ENCODE data around the gene ATG9B. TPM values are rescaled to one million over a fixed set of nuclear protein-coding genes. Genes with fewer than 3 reads are reported as not detected.
A peak's percentile ranks its signal among the peaks of the same experiment; 100 is the strongest.

The ATG9B gene
- total and polyA plus RNA-seq, 4 donors: 2.3 to 21.3 (median 12.1) TPM

- 73% methylated on average over 7 of the region's 7 CpGs for WGBS (ENCODE audit: insufficient coverage)
- H3K4me3 ChIP-seq (ENCODE audit: low read depth, low read length): no peak overlapping the region
- peaks cover 35% of the 10 kb centered on the region for H3K4me1 ChIP-seq (ENCODE audit: control insufficient read depth, insufficient read depth, low read length)
- H3K27me3 ChIP-seq (ENCODE audit: control insufficient read depth, insufficient read depth, low read length): no peaks in the 10 kb centered on the region
- DNase-seq (ENCODE audit: low read depth in 4 of 6, low spot score in 6 of 6): no peak
- H3K36me3 ChIP-seq (ENCODE audit: control insufficient read depth, insufficient read depth, low read length): no peaks in the 10 kb centered on the region
- no peak overlapping the region for H3K27ac ChIP-seq (ENCODE audit: low read depth, low read length)
- H3K9me3 ChIP-seq (ENCODE audit: control insufficient read depth, insufficient read depth, low read length): no peaks in the 10 kb centered on the region
These were observed 34.8 kb downstream of the ATG9B start for GRCh38 chr7:150989456-150989855.

- 7% methylated on average over 21 of the region's 31 CpGs for WGBS (ENCODE audit: insufficient coverage)
- peak overlapping the region; percentile 57 for H3K27ac ChIP-seq (ENCODE audit: low read depth, low read length)
- peaks cover 38% of the 10 kb centered on the region for H3K4me1 ChIP-seq (ENCODE audit: control insufficient read depth, insufficient read depth, low read length)
- no peaks in the 10 kb centered on the region for H3K9me3 ChIP-seq (ENCODE audit: control insufficient read depth, insufficient read depth, low read length)
- H3K36me3 ChIP-seq (ENCODE audit: control insufficient read depth, insufficient read depth, low read length): no peaks in the 10 kb centered on the region
- peak in 3 of 6 donors; percentile 64 to 96 (median 95) for DNase-seq (ENCODE audit: low read depth in 4 of 6, low spot score in 6 of 6)
- H3K27me3 ChIP-seq (ENCODE audit: control insufficient read depth, insufficient read depth, low read length): no peaks in the 10 kb centered on the region
- no peak overlapping the region for H3K4me3 ChIP-seq (ENCODE audit: low read depth, low read length)
These were observed 35.8 kb downstream of the ATG9B start for GRCh38 chr7:150988230-150989226.

GRCh38 chr7:150986556-150986955 is 37.7 kb downstream of the ATG9B start:
- Histone ChIP-seq H3K4me1 (ENCODE audit: control insufficient read depth, insufficient read depth, low read length) (peaks cover 42% of the 10 kb centered on the region), H3K27ac (ENCODE audit: low read depth, low read length) (no peak overlapping the region), H3K4me3 (ENCODE audit: low read depth, low read length) (no peak overlapping the region), H3K36me3 (ENCODE audit: control insufficient read depth, insufficient read depth, low read length) (no peaks in the 10 kb centered on the region), H3K27me3 (ENCODE audit: control insufficient read depth, insufficient read depth, low read length) (no peaks in the 10 kb centered on the region), H3K9me3 (ENCODE audit: control insufficient read depth, insufficient read depth, low read length) (no peaks in the 10 kb centered on the region)
- DNase-seq (ENCODE audit: low read depth in 4 of 6, low spot score in 6 of 6): no peak
- WGBS (ENCODE audit: insufficient coverage): 84% methylated on average over 5 of the region's 5 CpGs

GRCh38 chr7:150986099-150986512 is 38.2 kb downstream of the ATG9B start:
- no peaks in the 10 kb centered on the region for H3K27me3 ChIP-seq (ENCODE audit: control insufficient read depth, insufficient read depth, low read length)
- no peaks in the 10 kb centered on the region for H3K9me3 ChIP-seq (ENCODE audit: control insufficient read depth, insufficient read depth, low read length)
- DNase-seq (ENCODE audit: low read depth in 4 of 6, low spot score in 6 of 6): peak in 2 of 6 donors; percentile 89 to 94
- WGBS (ENCODE audit: insufficient coverage): 4% methylated on average over 14 of the region's 16 CpGs
- H3K27ac ChIP-seq (ENCODE audit: low read depth, low read length): no peak overlapping the region
- H3K4me1 ChIP-seq (ENCODE audit: control insufficient read depth, insufficient read depth, low read length): peaks cover 46% of the 10 kb centered on the region
- H3K4me3 ChIP-seq (ENCODE audit: low read depth, low read length): no peak overlapping the region
- H3K36me3 ChIP-seq (ENCODE audit: control insufficient read depth, insufficient read depth, low read length): no peaks in the 10 kb centered on the region

- H3K27ac ChIP-seq (ENCODE audit: low read depth, low read length): no peak overlapping the region
- H3K27me3 ChIP-seq (ENCODE audit: control insufficient read depth, insufficient read depth, low read length): no peaks in the 10 kb centered on the region
- H3K4me1 ChIP-seq (ENCODE audit: control insufficient read depth, insufficient read depth, low read length): peaks cover 62% of the 10 kb centered on the region
- peak in 1 of 6 donors; percentile 68 for DNase-seq (ENCODE audit: low read depth in 4 of 6, low spot score in 6 of 6)
- no peak overlapping the region for H3K4me3 ChIP-seq (ENCODE audit: low read depth, low read length)
- H3K9me3 ChIP-seq (ENCODE audit: control insufficient read depth, insufficient read depth, low read length): no peaks in the 10 kb centered on the region
- no peaks in the 10 kb centered on the region for H3K36me3 ChIP-seq (ENCODE audit: control insufficient read depth, insufficient read depth, low read length)
- WGBS (ENCODE audit: insufficient coverage): 21% methylated on average over 2 of the region's 2 CpGs
These were observed 40.4 kb downstream of the ATG9B start for GRCh38 chr7:150983893-150984368.

- DNase-seq (ENCODE audit: low read depth in 4 of 6, low spot score in 6 of 6): peak in 1 of 6 donors; percentile 80
- Histone ChIP-seq H3K27ac (ENCODE audit: low read depth, low read length) (no peak overlapping the region), H3K36me3 (ENCODE audit: control insufficient read depth, insufficient read depth, low read length) (no peaks in the 10 kb centered on the region), H3K4me1 (ENCODE audit: control insufficient read depth, insufficient read depth, low read length) (peaks cover 61% of the 10 kb centered on the region), H3K27me3 (ENCODE audit: control insufficient read depth, insufficient read depth, low read length) (no peaks in the 10 kb centered on the region), H3K9me3 (ENCODE audit: control insufficient read depth, insufficient read depth, low read length) (no peaks in the 10 kb centered on the region), H3K4me3 (ENCODE audit: low read depth, low read length) (no peak overlapping the region)
- 9% methylated on average over 2 of the region's 3 CpGs for WGBS (ENCODE audit: insufficient coverage)
These were observed 41.9 kb downstream of the ATG9B start for GRCh38 chr7:150982351-150982750.

- Histone ChIP-seq H3K27ac (ENCODE audit: low read depth, low read length) (no peak overlapping the region), H3K4me1 (ENCODE audit: control insufficient read depth, insufficient read depth, low read length) (peaks cover 65% of the 10 kb centered on the region), H3K9me3 (ENCODE audit: control insufficient read depth, insufficient read depth, low read length) (no peaks in the 10 kb centered on the region), H3K36me3 (ENCODE audit: control insufficient read depth, insufficient read depth, low read length) (no peaks in the 10 kb centered on the region), H3K4me3 (ENCODE audit: low read depth, low read length) (no peak overlapping the region), H3K27me3 (ENCODE audit: control insufficient read depth, insufficient read depth, low read length) (no peaks in the 10 kb centered on the region)
- no peak for DNase-seq (ENCODE audit: low read depth in 4 of 6, low spot score in 6 of 6)
- 34% methylated on average over 5 of the region's 6 CpGs for WGBS (ENCODE audit: insufficient coverage)
These were observed 42.6 kb downstream of the ATG9B start for GRCh38 chr7:150981644-150982043.

GRCh38 chr7:150980663-150981062 is 43.6 kb downstream of the ATG9B start:
- Histone ChIP-seq H3K36me3 (ENCODE audit: control insufficient read depth, insufficient read depth, low read length) (no peaks in the 10 kb centered on the region), H3K27me3 (ENCODE audit: control insufficient read depth, insufficient read depth, low read length) (no peaks in the 10 kb centered on the region), H3K4me1 (ENCODE audit: control insufficient read depth, insufficient read depth, low read length) (peaks cover 65% of the 10 kb centered on the region), H3K27ac (ENCODE audit: low read depth, low read length) (no peak overlapping the region), H3K9me3 (ENCODE audit: control insufficient read depth, insufficient read depth, low read length) (no peaks in the 10 kb centered on the region), H3K4me3 (ENCODE audit: low read depth, low read length) (no peak overlapping the region)
- DNase-seq (ENCODE audit: low read depth in 4 of 6, low spot score in 6 of 6): peak in 2 of 6 donors; percentile 49 to 65
- 57% methylated on average over 1 of the region's 2 CpGs for WGBS (ENCODE audit: insufficient coverage)

GRCh38 chr7:150979713-150980390 is 44.4 kb downstream of the ATG9B start:
- Histone ChIP-seq H3K4me1 (ENCODE audit: control insufficient read depth, insufficient read depth, low read length) (peaks cover 72% of the 10 kb centered on the region), H3K9me3 (ENCODE audit: control insufficient read depth, insufficient read depth, low read length) (no peaks in the 10 kb centered on the region), H3K27me3 (ENCODE audit: control insufficient read depth, insufficient read depth, low read length) (no peaks in the 10 kb centered on the region), H3K4me3 (ENCODE audit: low read depth, low read length) (peak overlapping the region; percentile 31), H3K36me3 (ENCODE audit: control insufficient read depth, insufficient read depth, low read length) (no peaks in the 10 kb centered on the region), H3K27ac (ENCODE audit: low read depth, low read length) (peak overlapping the region; percentile 44)
- WGBS (ENCODE audit: insufficient coverage): 66% methylated on average over 6 of the region's 7 CpGs
- no peak for DNase-seq (ENCODE audit: low read depth in 4 of 6, low spot score in 6 of 6)
